ENCODE measurements around the gene ZNF622. TPM values are rescaled to one million over a fixed set of nuclear protein-coding genes. Genes with fewer than 3 reads are reported as not detected.

The ZNF622 gene
- total and polyA plus RNA-seq, 2 donors (not counting 3 experiments of a cell fraction or from before 2014, with no cell fraction given) = 10.0 to 26.6 TPM

- DNase-seq (ENCODE audit: low read depth, low spot score) = no peak
- no peak overlapping the region for H3K9ac ChIP-seq (replicated peaks; ENCODE audit: extremely low read depth, insufficient read depth, low read length)
- H3K79me2 ChIP-seq (ENCODE audit: control insufficient read depth, insufficient read depth, low read length) = no peaks in the 10 kb centered on the region
- no peak overlapping the region for H3K4me3 ChIP-seq (replicated peaks in 1 of 3; ENCODE audit: insufficient read depth in 1 of 3, low read depth in 1 of 3, low read length in 3 of 3)
- H3K4me2 ChIP-seq (ENCODE audit: insufficient read depth, low read length) = no peak overlapping the region
- no peaks in the 10 kb centered on the region for H3K36me3 ChIP-seq (ENCODE audit: control insufficient read depth in 2 of 2, extremely low read depth in 1 of 2, insufficient read depth in 2 of 2, low read length in 2 of 2)
- no peaks in the 10 kb centered on the region for H3K9me3 ChIP-seq (replicated peaks; ENCODE audit: control insufficient read depth, insufficient read depth, low read length)
- ChIA-PET CTCF (no interaction called here), POLR2A (no interaction called here)
- no peaks in the 10 kb centered on the region for H3K9me1 ChIP-seq (replicated peaks; ENCODE audit: control insufficient read depth, extremely low read depth, insufficient read depth, low read length)
- no peaks in the 10 kb centered on the region for H3K4me1 ChIP-seq (ENCODE audit: control insufficient read depth, extremely low read depth, insufficient read depth, low read length)
- dilution Hi-C loops (cut with MboI; ENCODE audit: extremely low pct_ligation_motif_present, low sequenced_read_pairs) (no loop called here), intact Hi-C loops (cut with micrococcal nuclease) (no loop called here)
- H4K20me1 ChIP-seq (replicated peaks; ENCODE audit: control insufficient read depth, extremely low read depth, insufficient read depth, low read length) = no peaks in the 10 kb centered on the region
- no peak for TF ChIP-seq MYC (IDR thresholded peaks at IDR 0.05; ENCODE audit: low read depth, low read length)
- TF ChIP-seq POLR2AphosphoS5 (IDR thresholded peaks at IDR 0.05; ENCODE audit: insufficient read depth, low read depth, low read length) = no peak
- no peak for TF ChIP-seq EZH2 (IDR thresholded peaks at IDR 0.05; ENCODE audit: borderline replicate concordance, low read depth, low read length, severe bottlenecking)
- TF ChIP-seq CTCF (IDR thresholded peaks at IDR 0.05; ENCODE audit: extremely low read depth in 1 of 2, insufficient read depth in 1 of 2, low read depth in 1 of 2, low read length in 2 of 2) = no peak
- TF ChIP-seq GATA2 (IDR thresholded peaks at IDR 0.05; ENCODE audit: insufficient read depth, insufficient read length, low read depth, low read length) = no peak
- TF ChIP-seq MAX (IDR thresholded peaks at IDR 0.05; ENCODE audit: insufficient read depth, insufficient read length) = no peak
- TF ChIP-seq FOS (IDR thresholded peaks at IDR 0.05; ENCODE audit: borderline replicate concordance, insufficient read depth, low read length) = no peak
- TF ChIP-seq JUN (IDR thresholded peaks at IDR 0.05; ENCODE audit: borderline replicate concordance, insufficient read depth, insufficient read length, low read depth) = no peak
- TF ChIP-seq POLR2A (IDR thresholded peaks at IDR 0.05; ENCODE audit: low read depth, low read length) = no peak
- no peak overlapping the region for H2AFZ ChIP-seq (ENCODE audit: low read depth, low read length)
- BruUV-seq (replicated peaks) = no TSS peak
- H3K27ac ChIP-seq (ENCODE audit: insufficient read depth, low read depth, low read length) = no peak overlapping the region
- no peak for FAIRE-seq
- H3K27me3 ChIP-seq (ENCODE audit: control insufficient read depth in 2 of 2, insufficient read depth in 2 of 2, low read length in 2 of 2) = no peaks in the 10 kb centered on the region
Measured at GRCh38 chr5:16418471-16418922, 47.1 kb downstream of the ZNF622 start.
